Osteoblast (primary cell): Measurements from ENCODE around the gene TTC9B. TPM values are rescaled to one million over a fixed set of nuclear protein-coding genes. Genes with fewer than 3 reads are reported as not detected.

Source experiments
- DNase-seq: peaks from one replicate; pipeline ENCODE4 v3.0.0; 2011; ENCODE audit warnings: low spot score, mixed read lengths; ENCODE audit not compliant: insufficient read length; ENCODE audit errors: missing footprints
- H2AFZ ChIP-seq: 2 replicates; pipeline ENCODE4 v1.6.0; 2011; ENCODE audit warnings: mild to moderate bottlenecking, low read length
- H3K27ac ChIP-seq: 2 replicates; pipeline ENCODE4 v1.5.1; 2011; ENCODE audit warnings: mild to moderate bottlenecking, low read depth, low read length, moderate library complexity
- H3K27me3 ChIP-seq: 2 replicates; pipeline ENCODE4 v1.6.0; 2012; ENCODE audit warnings: mild to moderate bottlenecking, control low read depth, inconsistent platforms, low read length, moderate library complexity; ENCODE audit not compliant: insufficient read depth
- H3K36me3 ChIP-seq: 2 replicates; pipeline ENCODE4 v1.5.1; 2011; ENCODE audit warnings: mild to moderate bottlenecking, low read length, control low read depth, moderate library complexity; ENCODE audit not compliant: insufficient read depth
- H3K4me1 ChIP-seq: 2 replicates; pipeline ENCODE4 v1.5.1; 2011; ENCODE audit warnings: mild to moderate bottlenecking, low read length, control low read depth, moderate library complexity; ENCODE audit not compliant: insufficient read depth
- H3K4me2 ChIP-seq: 2 replicates; pipeline ENCODE4 v1.6.0; 2011; ENCODE audit warnings: mild to moderate bottlenecking, low read length; ENCODE audit not compliant: insufficient read depth
- H3K4me3 ChIP-seq: fragments of 200-600 bp; sonication (generic); 3 replicates; pipeline ENCODE4 v1.5.1; 2012; ENCODE audit warnings: mild to moderate bottlenecking, low read length, inconsistent platforms; ENCODE audit not compliant: insufficient read depth
- H3K79me2 ChIP-seq: 2 replicates; pipeline ENCODE4 v1.6.0; 2012; ENCODE audit warnings: mild to moderate bottlenecking, low read length, control low read depth, inconsistent platforms; ENCODE audit not compliant: insufficient read depth
- H3K9me3 ChIP-seq: 2 replicates; pipeline ENCODE4 v1.5.1; 2011; ENCODE audit warnings: low read depth, low read length, control low read depth
- H4K20me1 ChIP-seq: 2 replicates; pipeline ENCODE4 v1.6.0; 2012; ENCODE audit warnings: mild to moderate bottlenecking, low read length, control low read depth; ENCODE audit not compliant: insufficient read depth
- total RNA-seq: library from RNA; depleted of rRNA; stranded (reverse); fragments of >200 nt; gene quantifications from 2 replicates; pipeline ENCODE4 v1.2.3, GENCODE V29; 2012
- TF ChIP-seq, protein P1 (sequence below): IDR thresholded peaks from 2 replicates; pipeline ENCODE4 v1.5.1; 2011; ENCODE audit warnings: mild to moderate bottlenecking, low read depth, low read length, moderate library complexity; ENCODE audit errors: extremely low read depth

The TTC9B gene
- total RNA-seq, 1 donor, result not detected

DNA sequence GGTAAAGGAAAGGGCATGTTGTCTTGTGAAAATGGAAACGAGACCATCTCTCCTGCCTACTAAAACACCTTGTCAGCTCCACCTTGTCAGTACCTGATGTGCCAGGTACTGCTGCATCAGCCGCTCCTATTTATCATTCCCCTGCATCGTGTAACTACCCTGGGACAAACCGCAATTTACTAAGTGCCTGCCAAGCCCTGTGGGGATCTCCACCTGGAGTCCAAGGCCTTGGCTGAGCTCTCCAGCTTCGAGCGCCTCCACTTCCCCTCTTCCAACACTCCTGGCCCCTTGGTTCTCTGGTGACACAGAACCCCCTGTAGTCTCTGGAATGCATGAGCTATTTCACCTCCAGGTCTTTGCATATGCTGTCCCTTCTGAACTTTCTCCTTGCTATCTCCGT is 34.2 kb upstream of the TTC9B start:
- Histone ChIP-seq H3K4me1 (no peaks in the 10 kb centered on the region), H2AFZ (no peak overlapping the region), H4K20me1 (peaks cover 43% of the 10 kb centered on the region), H3K36me3 (peaks cover 44% of the 10 kb centered on the region), H3K79me2 (peaks cover 51% of the 10 kb centered on the region), H3K9me3 (no peaks in the 10 kb centered on the region), H3K27me3 (no peaks in the 10 kb centered on the region), H3K4me2 (no peak overlapping the region), H3K27ac (no peak overlapping the region), H3K4me3 (no peak overlapping the region)
- DNase-seq, result no peak
- TF ChIP-seq, protein P1, sequence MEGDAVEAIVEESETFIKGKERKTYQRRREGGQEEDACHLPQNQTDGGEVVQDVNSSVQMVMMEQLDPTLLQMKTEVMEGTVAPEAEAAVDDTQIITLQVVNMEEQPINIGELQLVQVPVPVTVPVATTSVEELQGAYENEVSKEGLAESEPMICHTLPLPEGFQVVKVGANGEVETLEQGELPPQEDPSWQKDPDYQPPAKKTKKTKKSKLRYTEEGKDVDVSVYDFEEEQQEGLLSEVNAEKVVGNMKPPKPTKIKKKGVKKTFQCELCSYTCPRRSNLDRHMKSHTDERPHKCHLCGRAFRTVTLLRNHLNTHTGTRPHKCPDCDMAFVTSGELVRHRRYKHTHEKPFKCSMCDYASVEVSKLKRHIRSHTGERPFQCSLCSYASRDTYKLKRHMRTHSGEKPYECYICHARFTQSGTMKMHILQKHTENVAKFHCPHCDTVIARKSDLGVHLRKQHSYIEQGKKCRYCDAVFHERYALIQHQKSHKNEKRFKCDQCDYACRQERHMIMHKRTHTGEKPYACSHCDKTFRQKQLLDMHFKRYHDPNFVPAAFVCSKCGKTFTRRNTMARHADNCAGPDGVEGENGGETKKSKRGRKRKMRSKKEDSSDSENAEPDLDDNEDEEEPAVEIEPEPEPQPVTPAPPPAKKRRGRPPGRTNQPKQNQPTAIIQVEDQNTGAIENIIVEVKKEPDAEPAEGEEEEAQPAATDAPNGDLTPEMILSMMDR, result no peak

DNA sequence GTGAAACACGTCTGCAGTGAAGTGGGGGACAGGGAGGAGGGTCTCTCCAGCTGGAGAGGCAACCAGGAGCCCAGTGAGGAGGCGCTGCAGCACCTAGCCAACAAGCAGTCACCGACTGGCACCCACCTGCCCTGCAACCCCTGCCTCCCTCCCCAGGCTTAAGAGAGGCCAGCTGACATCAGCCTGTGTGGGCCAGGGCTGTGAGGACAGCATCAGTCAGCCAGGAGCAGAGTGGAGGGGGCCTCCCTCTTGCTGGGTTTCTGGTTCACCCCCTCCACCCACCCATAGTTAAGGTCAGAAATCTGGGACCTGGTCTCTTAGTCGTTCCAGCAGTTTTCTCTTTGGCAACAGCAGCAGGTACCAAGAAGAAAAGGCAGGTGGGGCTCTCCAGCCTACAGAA is 33.8 kb upstream of the TTC9B start:
- H3K9me3 ChIP-seq, result no peaks in the 10 kb centered on the region
- peaks cover 51% of the 10 kb centered on the region for H3K79me2 ChIP-seq
- TF ChIP-seq, protein P1, result no peak
- no peak overlapping the region for H3K4me3 ChIP-seq
- no peaks in the 10 kb centered on the region for H3K4me1 ChIP-seq
- no peak overlapping the region for H3K4me2 ChIP-seq
- no peak for DNase-seq
- H3K27me3 ChIP-seq, result no peaks in the 10 kb centered on the region
- peaks cover 44% of the 10 kb centered on the region for H4K20me1 ChIP-seq
- H3K27ac ChIP-seq, result no peak overlapping the region
- H3K36me3 ChIP-seq, result peaks cover 48% of the 10 kb centered on the region
- no peak overlapping the region for H2AFZ ChIP-seq

DNA sequence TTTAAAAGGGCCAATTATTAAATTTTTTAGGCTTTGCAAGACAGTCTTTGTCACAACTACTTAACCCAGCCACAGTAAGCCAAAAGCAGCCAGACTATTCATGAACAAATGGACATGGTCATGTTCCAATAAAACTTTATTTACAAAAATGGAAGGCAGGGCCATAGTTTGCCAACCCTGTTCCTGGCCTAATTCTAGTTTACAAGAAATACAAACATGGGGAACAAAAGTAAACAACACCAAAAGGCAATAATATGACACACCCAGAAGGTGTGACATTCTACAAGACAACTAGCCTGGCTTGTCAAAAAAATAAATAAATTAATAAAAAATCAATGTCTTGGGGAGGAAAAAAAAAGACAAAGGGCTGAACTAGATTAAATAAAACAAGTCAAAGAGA is 33.1 kb upstream of the TTC9B start:
- Histone ChIP-seq H3K27ac (no peak overlapping the region), H4K20me1 (peaks cover 38% of the 10 kb centered on the region)

DNA sequence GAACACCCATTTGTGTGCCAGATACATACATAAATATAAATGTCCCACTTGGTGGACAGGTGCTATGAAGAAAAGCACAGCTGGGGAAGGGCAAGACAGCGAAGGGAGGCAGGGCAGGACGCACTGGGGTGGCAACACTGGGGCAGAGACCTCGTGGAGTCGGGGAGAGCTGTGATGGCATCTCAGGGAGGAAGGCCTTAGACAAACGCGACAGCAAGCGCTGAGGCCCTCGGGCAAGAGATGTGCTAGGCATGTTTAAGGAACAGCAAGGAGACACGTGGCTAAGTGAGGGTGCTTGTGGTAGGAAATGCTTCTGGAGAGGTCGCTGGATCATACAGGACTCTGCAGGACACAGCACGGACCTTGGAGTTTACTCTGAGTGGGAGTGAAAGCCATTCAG is 31.6 kb upstream of the TTC9B start:
- no peaks in the 10 kb centered on the region for H3K27me3 ChIP-seq
- peaks cover 30% of the 10 kb centered on the region for H3K36me3 ChIP-seq
- no peaks in the 10 kb centered on the region for H3K9me3 ChIP-seq
- H3K79me2 ChIP-seq, result peaks cover 63% of the 10 kb centered on the region
- no peak overlapping the region for H3K4me3 ChIP-seq
- no peak overlapping the region for H3K27ac ChIP-seq
- peaks cover 42% of the 10 kb centered on the region for H4K20me1 ChIP-seq
- H3K4me1 ChIP-seq, result no peaks in the 10 kb centered on the region
- TF ChIP-seq, protein P1, result no peak
- no peak overlapping the region for H3K4me2 ChIP-seq
- DNase-seq, result peak; percentile 36
- H2AFZ ChIP-seq, result no peak overlapping the region

More for the DNA sequence above, 33.1 kb upstream of the TTC9B start:
- Histone ChIP-seq H3K4me1 (no peaks in the 10 kb centered on the region), H3K4me3 (no peak overlapping the region), H3K4me2 (no peak overlapping the region), H3K27me3 (no peaks in the 10 kb centered on the region), H3K79me2 (peaks cover 53% of the 10 kb centered on the region), H2AFZ (no peak overlapping the region), H3K36me3 (peaks cover 44% of the 10 kb centered on the region), H3K9me3 (no peaks in the 10 kb centered on the region)
- no peak for DNase-seq
- TF ChIP-seq, protein P1, result no peak
